Iris pigment epithelial cell (primary cell): ENCODE data around the gene CHST11.

ENCODE experiments used
- DNase-seq: peaks from one replicate; pipeline ENCODE4 v3.0.0-alpha.2; 2011; ENCODE audit warnings: low read depth

The CHST11 gene

GRCh38 chr12:104721039-104721405 lies 264.3 kb downstream of the CHST11 start:
- no peak for DNase-seq

GRCh38 chr12:104721936-104722335 lies 265.2 kb downstream of the CHST11 start:
- no peak for DNase-seq

GRCh38 chr12:104722601-104723534 lies 266.1 kb downstream of the CHST11 start:
- DNase-seq: no peak

GRCh38 chr12:104723895-104724294 lies 267.1 kb downstream of the CHST11 start:
- no peak for DNase-seq

DNA sequence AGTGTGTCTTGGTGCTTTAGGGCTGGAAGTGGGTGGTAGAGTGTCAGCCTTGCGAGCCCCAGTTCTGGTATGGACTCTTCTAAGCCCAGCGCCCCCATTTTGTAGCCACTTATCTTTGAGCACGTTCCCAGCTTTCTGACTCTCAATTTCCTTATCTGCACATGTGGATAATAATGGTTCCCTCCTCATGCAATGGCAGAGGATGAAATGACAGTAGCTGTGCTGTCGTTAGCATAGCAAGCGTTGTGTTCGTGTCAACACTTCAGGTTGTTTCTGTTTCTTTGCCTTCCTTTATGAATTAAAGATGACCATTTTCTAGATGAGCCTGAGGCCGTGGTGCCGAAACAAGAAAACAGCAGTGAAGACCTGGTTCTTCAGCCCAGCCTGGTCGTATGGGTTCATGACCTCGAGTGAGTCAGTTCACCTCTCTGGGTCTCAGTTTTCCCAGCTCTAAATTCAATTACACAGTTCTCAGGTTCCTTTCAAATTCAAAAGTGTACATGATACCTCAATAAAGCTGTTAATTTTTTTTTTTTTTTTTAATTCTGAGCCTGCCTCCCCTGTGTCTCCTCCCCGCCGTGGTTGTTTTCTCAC lies 268.3 kb downstream of the CHST11 start:
- DNase-seq: no peak

- DNase-seq: no peak
These were observed 268.9 kb downstream of the CHST11 start for GRCh38 chr12:104725610-104726009.

- no peak for DNase-seq
These were observed 271.1 kb downstream of the CHST11 start for GRCh38 chr12:104727726-104728465.

- DNase-seq: no peak
These were observed 272.3 kb downstream of the CHST11 start for GRCh38 chr12:104729091-104729490.

DNA sequence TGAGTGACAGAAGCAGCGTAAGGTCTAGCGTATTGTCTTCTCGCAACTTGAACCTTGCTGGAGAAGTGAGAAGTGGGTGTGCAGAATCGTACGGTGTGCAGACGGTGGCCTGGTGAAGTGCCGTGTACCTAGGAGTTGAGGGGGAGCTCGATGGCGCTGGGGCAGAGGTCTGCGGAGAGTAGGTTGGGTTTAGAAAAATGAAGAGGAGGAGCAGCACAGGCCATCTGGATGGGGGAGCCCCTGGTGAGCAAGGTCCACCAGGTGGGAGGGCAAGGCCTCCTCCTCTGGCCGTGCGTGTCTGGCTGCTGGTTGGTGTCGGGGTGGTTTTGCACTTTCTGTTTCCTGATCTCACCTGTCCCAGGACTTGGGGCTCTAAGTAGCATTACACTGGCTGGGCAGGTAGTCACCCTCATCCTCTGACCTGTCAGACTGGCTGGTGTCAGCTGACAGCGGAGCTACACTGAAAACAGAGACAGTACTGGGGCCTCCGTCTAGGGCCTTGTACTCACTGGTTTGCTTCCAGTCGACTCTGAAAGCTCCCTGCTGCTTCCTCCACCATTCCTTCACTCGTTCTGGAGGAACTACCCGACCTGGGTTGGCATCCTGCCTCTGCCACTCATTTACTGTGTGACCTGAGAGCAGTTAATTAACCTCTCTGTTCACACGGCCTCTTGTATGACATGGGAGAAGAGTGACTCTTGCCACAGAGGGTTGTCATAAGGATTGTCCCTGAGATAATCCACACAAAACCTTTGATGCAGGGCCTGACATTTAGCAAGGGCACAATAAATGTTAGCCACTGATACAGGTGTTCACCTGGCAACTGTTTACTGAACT lies 273.1 kb downstream of the CHST11 start:
- DNase-seq: no peak

GRCh38 chr12:104730763-104731162 lies 274.0 kb downstream of the CHST11 start:
- no peak for DNase-seq

- DNase-seq: no peak
These were observed 277.0 kb downstream of the CHST11 start for GRCh38 chr12:104733717-104734175.

- DNase-seq: no peak
These were observed 277.9 kb downstream of the CHST11 start for GRCh38 chr12:104734541-104735095.

- no peak for DNase-seq
These were observed 279.1 kb downstream of the CHST11 start for GRCh38 chr12:104735801-104736200.

DNA sequence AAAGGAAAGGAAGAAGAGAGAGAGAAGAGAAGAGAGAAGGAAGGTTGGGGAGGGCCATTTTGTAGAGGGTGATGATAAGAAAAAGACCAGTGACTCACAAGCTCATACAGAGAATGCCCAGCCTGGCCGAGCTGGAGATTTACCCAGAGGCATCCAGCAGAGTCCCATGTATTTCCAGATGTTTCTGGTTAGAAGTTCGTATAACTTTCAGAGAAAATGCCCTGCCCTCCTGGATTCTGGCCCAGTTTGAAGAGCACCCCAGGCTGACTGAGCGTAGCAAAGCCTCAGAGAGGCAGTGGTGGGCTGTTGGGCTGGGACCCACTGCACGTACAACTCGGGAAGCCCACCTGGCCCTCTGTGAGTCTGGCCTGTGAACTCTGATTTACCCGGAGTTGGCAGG lies 279.6 kb downstream of the CHST11 start:
- DNase-seq: peak; percentile 54

DNA sequence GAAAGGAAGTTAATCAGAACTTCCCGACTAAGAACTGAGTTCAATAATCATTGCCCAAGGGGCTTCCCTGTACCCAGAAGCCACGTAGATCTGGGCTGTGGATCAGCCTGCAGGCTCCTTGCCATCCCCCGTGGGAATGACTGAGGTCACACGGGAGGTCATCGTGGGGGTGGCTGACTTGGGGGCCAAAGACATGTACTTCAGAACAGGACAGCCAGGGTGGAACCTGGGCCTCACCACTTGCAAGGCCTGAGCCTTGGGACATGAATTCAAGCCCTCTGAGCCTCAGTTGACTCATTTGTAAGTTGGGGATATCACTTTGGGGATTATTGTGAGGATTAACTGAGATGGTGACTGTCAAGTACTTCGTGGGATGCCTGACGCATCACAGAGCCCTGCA lies 280.4 kb downstream of the CHST11 start:
- no peak for DNase-seq

DNA sequence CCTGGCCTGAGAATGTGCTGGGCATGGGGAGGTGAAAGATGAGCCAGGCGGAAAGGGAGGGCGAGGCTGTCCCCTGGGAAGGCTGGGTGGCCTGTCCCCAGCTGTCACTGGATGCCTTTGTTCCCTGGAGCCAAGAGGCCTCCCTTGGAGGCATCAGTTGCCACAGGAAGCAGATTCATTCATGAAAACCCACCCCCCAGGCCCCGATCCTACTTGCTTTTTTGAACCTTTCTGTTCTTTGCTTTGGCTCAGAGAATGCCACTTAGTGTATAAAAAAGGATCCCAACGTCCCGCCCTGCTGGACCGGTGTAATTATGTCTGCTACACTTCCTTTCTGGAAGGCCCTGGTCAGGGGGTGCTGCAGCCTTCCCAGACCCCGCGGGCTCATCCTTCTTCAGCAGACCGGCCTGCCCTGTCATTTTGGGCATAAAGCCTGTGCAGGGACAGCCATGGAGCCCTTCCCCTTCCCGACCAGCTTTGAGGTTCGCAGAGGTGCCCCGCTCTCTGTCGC lies 281.1 kb downstream of the CHST11 start:
- DNase-seq: no peak

GRCh38 chr12:104738331-104738730 lies 281.6 kb downstream of the CHST11 start:
- DNase-seq: no peak

GRCh38 chr12:104738776-104739642 lies 282.3 kb downstream of the CHST11 start:
- DNase-seq: no peak

- no peak for DNase-seq
These were observed 283.9 kb downstream of the CHST11 start for GRCh38 chr12:104740668-104741067.

DNA sequence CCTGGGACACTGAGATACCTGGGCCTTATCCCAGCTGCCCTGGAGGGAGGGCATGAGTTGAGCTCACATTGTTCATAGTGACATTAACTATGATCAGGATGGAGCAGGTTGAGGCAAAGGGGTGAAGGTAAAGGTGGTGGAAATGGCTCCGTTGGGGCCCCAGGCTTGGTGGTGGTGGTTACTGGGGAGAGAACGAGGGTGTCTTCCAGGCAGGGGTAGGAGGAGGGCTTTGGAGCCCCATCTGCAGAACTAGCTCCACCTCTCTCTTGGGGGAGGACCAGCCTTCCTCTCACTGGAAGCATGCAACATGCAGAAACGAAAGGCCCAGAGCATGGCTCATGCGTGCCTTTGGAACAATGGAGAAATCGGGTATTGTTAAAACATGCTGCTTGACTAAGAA lies 284.3 kb downstream of the CHST11 start:
- no peak for DNase-seq
